ENCODE data around the gene GP1BA. TPM values are rescaled to one million over a fixed set of nuclear protein-coding genes. Genes with fewer than 3 reads are reported as not detected.

Gene GP1BA
- total and polyA plus RNA-seq, 2 of the 8 experiments (the other 6 are each of a cell fraction or from before 2014, with no cell fraction given) = not detected

GRCh38 chr17:4945176-4945943, 13.3 kb downstream of the GP1BA start (continued):
- TF ChIP-seq ASH2L (IDR thresholded peaks at IDR 0.05; ENCODE audit: low read length) = no peak
- no peak for TF ChIP-seq TBP (IDR thresholded peaks at IDR 0.05; ENCODE audit: low read depth, low read length)
